ENCODE results near the gene KLRG1.

KLRG1 gene

DNA sequence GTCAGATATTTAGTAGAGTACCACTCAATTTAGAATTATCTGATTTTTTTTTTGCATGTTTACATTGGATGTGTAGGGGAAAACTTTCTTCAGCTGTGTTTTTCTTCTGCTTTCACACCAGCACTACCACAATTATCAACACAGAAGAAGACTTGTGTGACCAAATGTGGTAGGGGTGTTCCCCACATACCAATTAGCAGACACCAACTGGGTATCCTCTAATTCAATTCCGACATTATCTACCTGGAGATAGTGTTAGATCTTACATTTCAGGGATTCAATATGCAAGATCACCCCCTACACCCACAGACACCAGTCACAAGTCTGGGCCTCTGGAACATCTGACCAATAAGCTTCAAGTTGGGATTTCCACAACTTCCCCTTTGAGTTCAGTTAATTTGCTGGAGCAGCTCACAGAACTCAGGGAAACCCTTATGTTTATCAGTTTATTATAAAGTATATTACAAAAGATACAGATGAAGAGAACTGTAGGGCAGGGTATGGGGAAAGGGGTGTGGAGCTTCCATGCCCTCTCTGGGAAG is 4.1 kb upstream of the KLRG1 start:
- no peak for DNase-seq

- no peak for DNase-seq
These were observed 2.2 kb upstream of the KLRG1 start for GRCh38 chr12:8987163-8987562.

DNA sequence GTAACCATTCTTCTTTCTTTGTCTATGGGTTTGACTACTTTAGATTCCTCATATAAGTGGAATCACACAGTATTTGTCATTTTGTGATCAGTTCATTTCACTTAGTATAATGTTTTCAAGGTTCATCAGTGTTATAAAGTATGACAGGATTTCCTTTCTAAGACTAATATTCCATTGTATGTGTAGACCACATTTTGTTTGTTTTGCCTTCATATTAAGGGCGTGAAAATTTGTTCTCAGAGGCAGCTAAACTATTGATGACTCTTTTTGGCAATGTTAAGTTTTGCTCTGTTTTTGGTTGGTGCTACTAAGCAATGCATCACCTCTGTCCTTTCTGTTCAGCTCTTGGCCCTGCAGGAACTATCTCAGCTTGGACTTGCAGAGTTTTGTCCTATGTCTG is 1.7 kb upstream of the KLRG1 start:
- DNase-seq, result no peak

DNA sequence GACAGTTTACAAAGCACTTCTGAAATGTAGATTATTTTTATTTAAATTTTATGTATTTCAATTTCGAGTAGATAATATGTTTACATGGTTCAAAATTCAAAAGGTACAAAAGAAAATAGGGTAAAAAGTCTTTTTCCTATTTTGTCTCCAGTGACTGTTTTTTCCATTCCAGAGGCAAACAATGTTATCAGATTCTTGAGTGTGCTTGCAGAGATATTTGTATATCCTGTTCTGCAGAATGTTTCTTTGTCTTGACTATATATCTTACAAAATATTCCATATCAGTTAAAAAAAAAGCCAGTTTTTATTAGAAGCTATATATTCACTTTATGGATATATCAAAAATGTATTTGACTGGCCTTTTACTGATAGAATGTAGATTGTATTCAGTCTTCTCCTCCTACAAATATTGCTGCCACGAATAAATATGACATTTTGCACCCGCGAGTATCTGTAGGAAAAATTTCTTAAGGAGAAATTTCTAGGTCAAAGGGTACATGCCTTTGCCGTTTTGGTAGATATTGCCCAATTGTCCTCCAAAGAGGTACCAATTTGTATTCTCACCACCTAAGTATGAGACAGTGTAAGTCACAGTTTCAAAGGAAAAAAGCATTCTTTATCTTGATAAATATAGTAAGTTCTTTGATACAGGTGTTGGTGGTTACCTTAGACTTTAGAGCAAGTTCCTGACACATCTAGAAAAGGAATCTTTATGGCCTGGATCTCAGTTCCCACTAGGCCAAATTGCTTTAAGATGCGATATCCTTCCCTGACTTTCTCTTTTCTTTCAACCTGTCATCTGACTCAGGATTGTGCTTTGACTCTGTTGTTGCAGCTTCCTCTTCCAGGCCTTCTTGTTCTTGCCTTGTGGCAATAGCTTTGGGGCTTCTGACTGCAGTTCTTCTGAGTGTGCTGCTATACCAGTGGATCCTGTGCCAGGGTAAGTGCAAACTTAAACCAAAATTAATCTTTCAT is 2.3 kb downstream of the KLRG1 start:
- DNase-seq, result no peak

GRCh38 chr12:8993827-8994226 is 4.5 kb downstream of the KLRG1 start:
- no peak for DNase-seq

DNA sequence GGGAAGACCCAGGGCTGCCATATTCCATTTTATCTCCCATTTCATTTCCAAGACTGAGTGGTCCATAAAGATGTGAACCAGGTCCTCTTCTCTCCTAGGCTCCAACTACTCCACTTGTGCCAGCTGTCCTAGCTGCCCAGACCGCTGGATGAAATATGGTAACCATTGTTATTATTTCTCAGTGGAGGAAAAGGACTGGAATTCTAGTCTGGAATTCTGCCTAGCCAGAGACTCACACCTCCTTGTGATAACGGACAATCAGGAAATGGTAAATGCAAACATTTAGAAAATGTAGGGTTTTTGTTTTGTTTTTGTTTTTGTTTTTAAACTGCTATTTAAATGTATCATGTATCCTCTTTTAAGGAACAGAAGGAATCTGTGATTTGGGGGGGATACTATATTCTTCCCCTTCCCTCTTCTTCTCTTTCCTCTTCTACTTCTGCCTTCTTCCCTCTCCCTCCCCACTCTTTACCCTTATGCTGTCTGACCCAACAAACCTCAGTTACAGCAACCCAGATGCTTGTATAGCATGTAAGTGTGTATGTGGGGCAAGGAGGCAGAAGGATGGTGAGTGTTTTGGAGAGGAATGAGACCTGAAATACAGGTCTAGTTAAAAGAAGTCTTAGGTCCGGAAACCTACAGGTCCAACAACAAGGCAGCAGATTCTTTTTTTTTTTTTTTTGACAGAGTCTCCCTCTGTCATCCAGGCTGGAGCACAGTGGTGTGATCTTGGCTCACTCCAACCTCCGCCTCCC is 5.9 kb downstream of the KLRG1 start:
- DNase-seq, result no peak

DNA sequence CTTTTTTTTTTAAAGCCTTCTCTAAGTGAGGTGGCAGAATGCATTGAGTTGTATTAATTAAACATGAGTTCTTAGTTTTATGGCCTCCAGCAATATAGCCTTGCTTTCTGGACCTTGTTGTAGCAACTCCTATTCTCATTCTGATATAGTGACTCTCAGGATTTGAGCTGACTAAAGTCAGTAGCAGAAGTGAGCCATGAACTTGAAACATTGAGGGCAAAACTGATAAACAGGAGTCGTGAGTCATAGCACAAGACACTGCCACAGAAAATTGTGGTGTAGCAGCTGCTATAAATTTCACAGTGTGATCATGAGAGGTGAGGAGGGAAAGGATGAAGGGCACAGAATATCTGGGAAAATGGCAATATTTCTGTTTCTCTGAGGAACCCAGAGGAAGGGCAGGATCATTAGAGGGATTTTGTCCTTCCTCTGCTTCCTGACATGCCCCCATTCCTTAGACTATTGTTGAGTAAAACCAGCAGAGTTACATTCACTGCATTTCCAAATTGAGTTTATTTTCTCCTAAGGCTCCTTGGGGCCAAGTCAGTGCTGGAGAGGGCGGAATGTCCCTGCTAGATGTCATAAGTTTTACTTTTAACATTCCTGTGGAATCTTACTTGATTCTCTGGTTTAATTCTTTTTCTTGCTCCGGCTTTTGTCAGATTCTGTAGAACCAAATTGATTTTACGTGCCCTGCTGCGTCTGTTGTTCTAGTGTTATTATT is 7.5 kb downstream of the KLRG1 start:
- no peak for DNase-seq

GRCh38 chr12:9001233-9001632 is 11.9 kb downstream of the KLRG1 start:
- no peak for DNase-seq

DNA sequence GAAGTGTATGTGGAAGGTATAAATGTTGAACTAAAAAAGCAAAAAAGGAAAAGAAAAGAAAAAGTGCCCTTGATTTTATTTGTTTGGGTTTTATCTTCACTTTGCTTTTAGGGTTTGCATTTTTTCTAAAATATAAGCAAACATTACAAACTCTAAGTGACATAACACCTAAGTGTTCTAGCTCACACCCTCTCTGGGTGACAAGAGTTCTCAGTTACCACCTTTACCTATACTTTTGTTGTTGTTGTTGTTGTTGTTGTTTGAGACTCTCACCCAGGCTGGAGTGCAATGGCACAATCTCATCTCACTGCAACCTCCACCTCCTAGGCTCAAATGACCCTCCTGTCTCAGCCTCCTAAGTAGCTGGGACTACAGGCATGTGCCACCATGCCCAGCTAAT is 13.0 kb downstream of the KLRG1 start:
- DNase-seq, result no peak

- no peak for DNase-seq
These were observed 33.2 kb downstream of the KLRG1 start for GRCh38 chr12:9022592-9022991.

- DNase-seq, result no peak
These were observed 35.2 kb downstream of the KLRG1 start for GRCh38 chr12:9024512-9024911.

- DNase-seq, result no peak
These were observed 38.1 kb downstream of the KLRG1 start for GRCh38 chr12:9027161-9028059.

GRCh38 chr12:9030776-9031175 is 41.4 kb downstream of the KLRG1 start:
- DNase-seq, result no peak

GRCh38 chr12:9032202-9032964 is 43.0 kb downstream of the KLRG1 start:
- DNase-seq, result no peak

- no peak for DNase-seq
These were observed 44.0 kb downstream of the KLRG1 start for GRCh38 chr12:9033265-9033887.

DNA sequence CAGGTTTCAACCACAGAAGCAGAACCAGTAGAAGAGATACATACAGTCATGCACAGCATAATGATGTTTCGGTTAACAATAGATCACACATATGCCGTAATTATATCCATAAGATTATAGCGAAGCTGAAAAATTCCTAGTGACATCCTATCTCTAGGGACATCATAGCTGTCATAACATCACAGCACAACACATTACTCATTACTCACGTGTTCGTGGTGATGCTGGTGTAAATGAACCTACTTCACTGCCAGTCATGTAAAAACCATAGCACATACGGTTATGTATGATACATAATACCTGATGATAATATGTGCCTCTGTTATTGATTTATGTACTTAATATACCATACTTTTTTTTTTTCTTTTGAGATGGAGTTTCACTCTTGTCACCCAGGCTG is 44.7 kb downstream of the KLRG1 start:
- DNase-seq, result no peak

GRCh38 chr12:9036227-9036626 is 46.9 kb downstream of the KLRG1 start:
- DNase-seq, result no peak

DNA sequence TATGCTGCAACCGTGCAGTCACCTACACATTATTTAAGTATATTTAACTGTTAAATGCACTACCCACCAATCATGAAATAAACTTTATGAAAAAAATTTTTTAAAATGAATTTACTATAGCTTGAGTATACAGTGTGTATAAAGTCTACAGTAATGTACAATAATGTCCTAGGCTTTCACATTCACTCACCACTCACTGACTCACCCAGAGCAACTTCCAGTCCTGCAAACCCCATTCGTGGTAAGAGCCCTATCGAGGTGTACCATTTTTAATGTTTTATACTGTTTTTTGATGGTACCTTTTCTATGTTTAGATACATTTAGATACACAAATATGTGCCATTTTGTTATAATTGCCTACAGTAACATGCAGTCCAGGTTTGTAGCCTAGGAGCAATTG is 48.1 kb downstream of the KLRG1 start:
- DNase-seq, result no peak

GRCh38 chr12:9039397-9039977 is 50.1 kb downstream of the KLRG1 start:
- DNase-seq, result peak in 4 of 56 donors; percentile 0 to 39 (median 12)

Measured in amygdala (tissue), 56 donors.